BE2C (cell line): ENCODE data around the gene SYNDIG1.

Source experiments
- DNase-seq: peaks from one replicate; pipeline ENCODE4 v3.0.0-alpha.2; 2020
- H3K27me3 ChIP-seq: fragments of 250-450 bp; sonication (Bioruptor Pico); 2 replicates; pipeline ENCODE4 v1.5.1; 2020; ENCODE audit warnings: mild to moderate bottlenecking
- H3K36me3 ChIP-seq: fragments of 250-450 bp; sonication (Bioruptor Pico); 2 replicates; pipeline ENCODE4 v1.5.1; 2020; ENCODE audit warnings: mild to moderate bottlenecking
- H3K4me1 ChIP-seq: fragments of 250-450 bp; sonication (Bioruptor Pico); 2 replicates; pipeline ENCODE4 v1.5.1; 2020
- H3K4me3 ChIP-seq: 2 replicates; pipeline ENCODE4 v1.5.1; 2011; ENCODE audit warnings: low read depth, low read length
- H3K9me3 ChIP-seq: fragments of 250-450 bp; sonication (Bioruptor Pico); 2 replicates; pipeline ENCODE4 v1.5.1; 2020
- CTCF ChIP-seq: IDR thresholded peaks from 2 replicates; pipeline ENCODE4 v1.5.1; 2012; ENCODE audit warnings: mild to moderate bottlenecking, low read depth, low read length

The SYNDIG1 gene

GRCh38 chr20:24580006-24580405 lies 110.6 kb downstream of the SYNDIG1 start:
- H3K9me3 ChIP-seq, result no peaks in the 10 kb centered on the region
- no peaks in the 10 kb centered on the region for H3K36me3 ChIP-seq
- no peaks in the 10 kb centered on the region for H3K27me3 ChIP-seq
- no peak overlapping the region for H3K4me3 ChIP-seq
- TF ChIP-seq CTCF, result no peak
- H3K4me1 ChIP-seq, result no peaks in the 10 kb centered on the region
- DNase-seq, result no peak

GRCh38 chr20:24580855-24581254 lies 111.4 kb downstream of the SYNDIG1 start:
- no peak for DNase-seq
- H3K36me3 ChIP-seq, result no peaks in the 10 kb centered on the region
- no peaks in the 10 kb centered on the region for H3K27me3 ChIP-seq
- H3K4me1 ChIP-seq, result no peaks in the 10 kb centered on the region
- H3K4me3 ChIP-seq, result no peak overlapping the region
- no peak for TF ChIP-seq CTCF
- H3K9me3 ChIP-seq, result no peaks in the 10 kb centered on the region

GRCh38 chr20:24581443-24582170 lies 112.2 kb downstream of the SYNDIG1 start:
- no peak overlapping the region for H3K4me3 ChIP-seq
- no peaks in the 10 kb centered on the region for H3K27me3 ChIP-seq
- H3K36me3 ChIP-seq, result no peaks in the 10 kb centered on the region
- no peak for TF ChIP-seq CTCF
- H3K4me1 ChIP-seq, result peaks cover 6% of the 10 kb centered on the region
- no peaks in the 10 kb centered on the region for H3K9me3 ChIP-seq
- DNase-seq, result no peak

- no peak for TF ChIP-seq CTCF
- H3K4me1 ChIP-seq, result peaks cover 12% of the 10 kb centered on the region
- no peaks in the 10 kb centered on the region for H3K36me3 ChIP-seq
- no peak overlapping the region for H3K4me3 ChIP-seq
- no peaks in the 10 kb centered on the region for H3K27me3 ChIP-seq
- no peaks in the 10 kb centered on the region for H3K9me3 ChIP-seq
- DNase-seq, result no peak
Measured at GRCh38 chr20:24582373-24583168, 113.1 kb downstream of the SYNDIG1 start.

GRCh38 chr20:24583169-24583792 lies 113.9 kb downstream of the SYNDIG1 start:
- no peak overlapping the region for H3K4me3 ChIP-seq
- no peaks in the 10 kb centered on the region for H3K9me3 ChIP-seq
- DNase-seq, result no peak
- H3K4me1 ChIP-seq, result peaks cover 17% of the 10 kb centered on the region
- H3K27me3 ChIP-seq, result no peaks in the 10 kb centered on the region
- no peaks in the 10 kb centered on the region for H3K36me3 ChIP-seq
- TF ChIP-seq CTCF, result no peak
